ENCODE measurements around the gene PAK4. TPM values are rescaled to one million over a fixed set of nuclear protein-coding genes. Genes with fewer than 3 reads are reported as not detected.

Gene PAK4
- total RNA-seq, 2 donors from 2014 or later: 63.9 to 68.1 TPM

DNA sequence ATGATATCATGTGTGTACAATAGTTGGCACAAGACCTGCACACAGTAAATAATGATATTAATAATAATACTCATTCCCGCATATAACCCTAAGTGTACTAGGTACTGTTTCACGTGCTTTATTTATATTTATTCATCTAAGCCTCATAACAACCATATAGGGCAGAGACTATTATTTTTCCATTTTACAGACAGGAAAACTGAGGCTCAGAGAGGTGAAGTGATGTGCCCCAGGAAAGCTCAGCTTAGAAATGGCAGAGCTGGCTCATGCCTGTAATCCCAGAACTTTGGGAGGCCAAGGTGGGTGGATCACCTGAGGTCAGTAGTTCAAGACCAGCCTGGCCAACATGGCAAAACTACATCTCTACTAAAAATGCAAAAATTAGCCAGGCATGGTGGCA lies 27.9 kb upstream of the PAK4 start:
- Mint-ChIP-seq H3K9me3 (peaks cover 16% of the 10 kb centered on the region), H3K4me3 (no peak overlapping the region), H3K27me3 (ENCODE audit: insufficient read depth) (peaks cover 36% of the 10 kb centered on the region), H3K27ac (no peak overlapping the region), H3K36me3 (ENCODE audit: low read depth) (no peaks in the 10 kb centered on the region), H3K4me1 (no peaks in the 10 kb centered on the region)
- TF ChIP-seq CTCF (conservative IDR thresholded peaks at IDR 0.05): no peak
- no peaks in the 10 kb centered on the region for H3K4me1 ChIP-seq (ENCODE audit: control insufficient read depth, insufficient read depth, low read length)
- H3K27me3 ChIP-seq (ENCODE audit: control insufficient read depth, insufficient read depth, low read length, poor library complexity, severe bottlenecking): peaks cover 19% of the 10 kb centered on the region
- no peaks in the 10 kb centered on the region for H3K36me3 ChIP-seq (ENCODE audit: control insufficient read depth, insufficient read depth, low read length)
- H3K9me3 ChIP-seq (ENCODE audit: control insufficient read depth, low read length): no peaks in the 10 kb centered on the region
- DNase-seq: no peak
- H3K9ac ChIP-seq (ENCODE audit: extremely low read depth, low read length, poor library complexity, severe bottlenecking): no peak overlapping the region
- WGBS, 2 experiments (ENCODE audit: insufficient coverage in 1 of 2, insufficient read length in 1 of 2): 91% methylated on average over 1 of the region's 2 CpGs; no CpG with 5 or more reads in 1 of the 2 experiments
- H3K27ac ChIP-seq (ENCODE audit: low read depth, low read length): no peak overlapping the region
- H3K4me3 ChIP-seq (ENCODE audit: low read length): no peak overlapping the region

- 51 to 54% methylated on average over 14 to 50 of the region's 53 CpGs for WGBS, 2 experiments (ENCODE audit: insufficient coverage in 1 of 2, insufficient read length in 1 of 2)
- no peaks in the 10 kb centered on the region for H3K36me3 ChIP-seq (ENCODE audit: control insufficient read depth, insufficient read depth, low read length)
- no peak overlapping the region for H3K4me3 ChIP-seq (ENCODE audit: low read length)
- H3K9ac ChIP-seq (ENCODE audit: extremely low read depth, low read length, poor library complexity, severe bottlenecking): no peak overlapping the region
- no peak for TF ChIP-seq CTCF (conservative IDR thresholded peaks at IDR 0.05)
- peaks cover 16% of the 10 kb centered on the region for H3K9me3 Mint-ChIP-seq
- H3K27ac Mint-ChIP-seq: no peak overlapping the region
- H3K27ac ChIP-seq (ENCODE audit: low read depth, low read length): no peak overlapping the region
- no peak overlapping the region for H3K4me3 Mint-ChIP-seq
- H3K27me3 Mint-ChIP-seq (ENCODE audit: insufficient read depth): peaks cover 31% of the 10 kb centered on the region
- H3K36me3 Mint-ChIP-seq (ENCODE audit: low read depth): no peaks in the 10 kb centered on the region
- no peaks in the 10 kb centered on the region for H3K4me1 ChIP-seq (ENCODE audit: control insufficient read depth, insufficient read depth, low read length)
- H3K27me3 ChIP-seq (ENCODE audit: control insufficient read depth, insufficient read depth, low read length, poor library complexity, severe bottlenecking): peaks cover 19% of the 10 kb centered on the region
- peak; percentile 61 for DNase-seq
- H3K9me3 ChIP-seq (ENCODE audit: control insufficient read depth, low read length): no peaks in the 10 kb centered on the region
- H3K4me1 Mint-ChIP-seq: no peaks in the 10 kb centered on the region
Measured at GRCh38 chr19:39098365-39099269, 27.0 kb upstream of the PAK4 start.

DNA sequence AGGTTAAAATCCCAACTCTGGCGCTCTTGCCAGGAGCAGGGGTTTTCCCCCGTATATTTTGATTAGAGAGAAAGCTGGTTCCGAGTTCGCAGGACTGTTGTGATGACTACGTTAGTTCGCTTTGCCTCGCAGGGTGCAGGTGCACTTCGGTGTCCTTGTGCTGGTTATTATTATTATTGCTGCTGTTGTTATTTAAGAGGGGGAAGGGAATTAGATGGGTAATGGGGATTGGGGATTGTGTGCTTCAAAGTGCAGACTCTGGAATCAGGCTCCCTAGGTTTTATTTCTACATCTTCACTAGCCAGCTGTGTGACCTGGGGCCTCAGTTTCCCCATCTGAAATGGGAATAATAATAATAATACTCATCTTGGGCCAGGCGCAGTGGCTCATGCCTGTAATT lies 26.2 kb upstream of the PAK4 start:
- Mint-ChIP-seq H3K9me3 (peaks cover 16% of the 10 kb centered on the region), H3K27ac (no peak overlapping the region), H3K27me3 (ENCODE audit: insufficient read depth) (peaks cover 27% of the 10 kb centered on the region), H3K4me3 (no peak overlapping the region), H3K4me1 (no peaks in the 10 kb centered on the region), H3K36me3 (ENCODE audit: low read depth) (no peaks in the 10 kb centered on the region)
- WGBS, 2 experiments (ENCODE audit: insufficient coverage in 1 of 2, insufficient read length in 1 of 2): 70 to 87% methylated on average over 3 to 9 of the region's 9 CpGs
- no peak for DNase-seq
- no peak overlapping the region for H3K9ac ChIP-seq (ENCODE audit: extremely low read depth, low read length, poor library complexity, severe bottlenecking)
- no peak for TF ChIP-seq CTCF (conservative IDR thresholded peaks at IDR 0.05)
- peaks cover 19% of the 10 kb centered on the region for H3K27me3 ChIP-seq (ENCODE audit: control insufficient read depth, insufficient read depth, low read length, poor library complexity, severe bottlenecking)
- H3K36me3 ChIP-seq (ENCODE audit: control insufficient read depth, insufficient read depth, low read length): no peaks in the 10 kb centered on the region
- no peak overlapping the region for H3K27ac ChIP-seq (ENCODE audit: low read depth, low read length)
- H3K9me3 ChIP-seq (ENCODE audit: control insufficient read depth, low read length): no peaks in the 10 kb centered on the region
- no peak overlapping the region for H3K4me3 ChIP-seq (ENCODE audit: low read length)
- no peaks in the 10 kb centered on the region for H3K4me1 ChIP-seq (ENCODE audit: control insufficient read depth, insufficient read depth, low read length)
